ENCODE results near the gene NUMB.

GRCh38 chr14:73237219-73237785 is 221.0 kb downstream of the NUMB start, which contains the start of gene PAPLN:
- TF ChIP-seq REST (IDR thresholded peaks at IDR 0.05): no peak
- no peak for TF ChIP-seq MAX (IDR thresholded peaks at IDR 0.05)
- no peak for TF ChIP-seq CTCF (IDR thresholded peaks at IDR 0.05; ENCODE audit: low read depth, low read length, missing input control)
- TF ChIP-seq TAF1 (conservative IDR thresholded peaks at IDR 0.05): no peak
- TF ChIP-seq JUND (IDR thresholded peaks at IDR 0.05): no peak
- TF ChIP-seq ATF3 (IDR thresholded peaks at IDR 0.05): no peak
- TF ChIP-seq EGR1 (IDR thresholded peaks at IDR 0.05; ENCODE audit: low read depth in 2 of 2): no peak
- no peak for TF ChIP-seq YY1 (IDR thresholded peaks at IDR 0.05)
